Measurements from ENCODE around the gene LGALSL.

LGALSL gene

GRCh38 chr2:64502860-64503259, 48.9 kb downstream of the LGALSL start:
- DNase-seq: no peak

- DNase-seq: no peak
Measured at GRCh38 chr2:64504774-64505720, 51.1 kb downstream of the LGALSL start.

GRCh38 chr2:64506686-64507085, 52.7 kb downstream of the LGALSL start:
- DNase-seq: no peak
